COLO829 (cell line): ENCODE results near the gene AADAT.
"Not testable (repeated sequence)": the region's sequence is repeated elsewhere in the genome, so short reads cannot be mapped to it uniquely, and the experiment has no call there.

Experiments used
- DNase-seq: peaks from one replicate; pipeline ENCODE4 v3.0.0; 2012; ENCODE audit warnings: low spot score

Gene AADAT

DNA sequence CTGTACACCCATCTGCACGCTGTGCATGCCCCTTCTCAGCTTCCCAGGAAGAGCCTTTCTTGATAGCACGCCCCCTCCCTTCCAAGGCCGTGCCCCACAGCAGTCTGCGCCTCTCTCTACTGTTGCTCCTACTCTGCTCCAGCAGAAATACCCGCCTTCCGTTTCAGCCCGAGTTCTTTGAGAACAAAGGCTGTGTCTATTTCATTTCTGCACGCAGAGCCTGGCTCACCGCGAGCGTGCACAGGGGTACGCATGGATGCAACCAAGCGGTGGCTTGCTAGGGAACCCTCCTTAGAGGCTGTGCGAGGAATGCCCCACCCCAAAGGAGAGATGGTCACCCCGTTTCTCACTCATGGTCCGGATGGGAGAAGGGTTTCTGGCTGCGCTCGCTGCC lies 485 bp downstream of the AADAT start:
- peak; percentile 60 for DNase-seq

DNA sequence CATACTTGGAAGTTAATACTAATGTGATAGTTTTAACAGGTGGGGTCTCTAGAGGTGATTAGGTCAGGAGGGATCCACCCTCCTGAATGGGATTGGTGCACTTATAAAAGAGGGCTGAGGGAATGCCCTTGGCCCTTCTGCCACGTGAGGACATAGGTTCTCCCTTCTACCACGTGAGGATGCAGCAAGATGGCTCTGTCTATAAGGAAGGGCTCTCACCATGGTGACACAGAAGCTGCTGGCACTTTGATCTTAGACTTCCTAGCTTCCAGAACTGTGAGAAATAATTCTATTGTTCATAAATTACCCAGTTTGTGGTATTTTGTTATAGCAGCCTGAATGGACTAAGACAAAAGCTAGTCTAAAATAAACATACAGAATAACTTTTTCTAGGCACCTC lies 1.0 kb downstream of the AADAT start:
- DNase-seq: no peak

DNA sequence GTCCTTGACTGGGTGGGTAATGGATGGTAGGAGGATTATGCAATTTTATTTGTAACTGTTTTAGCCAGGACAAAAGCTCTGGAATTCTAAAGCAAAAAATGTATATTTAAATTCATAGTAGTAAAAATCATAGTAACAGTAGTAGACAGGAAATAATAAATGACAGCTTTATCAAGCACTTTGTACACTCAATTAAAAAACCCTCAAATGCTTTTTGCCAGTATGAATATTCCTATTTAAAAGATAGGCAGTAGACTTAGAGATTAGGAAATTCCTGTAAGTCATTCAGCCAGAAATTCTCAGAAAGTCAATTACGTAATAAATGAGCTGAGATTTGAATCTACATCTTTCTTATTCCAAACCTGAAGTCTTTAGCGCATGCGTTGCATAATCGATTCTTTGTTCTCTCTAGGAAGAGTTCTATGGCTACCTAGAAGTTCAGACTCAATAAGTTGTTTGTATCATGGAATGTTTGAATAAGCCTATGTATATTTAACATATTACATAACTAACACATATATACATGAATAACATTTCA lies 2.5 kb downstream of the AADAT start:
- peak; percentile 46 for DNase-seq

DNA sequence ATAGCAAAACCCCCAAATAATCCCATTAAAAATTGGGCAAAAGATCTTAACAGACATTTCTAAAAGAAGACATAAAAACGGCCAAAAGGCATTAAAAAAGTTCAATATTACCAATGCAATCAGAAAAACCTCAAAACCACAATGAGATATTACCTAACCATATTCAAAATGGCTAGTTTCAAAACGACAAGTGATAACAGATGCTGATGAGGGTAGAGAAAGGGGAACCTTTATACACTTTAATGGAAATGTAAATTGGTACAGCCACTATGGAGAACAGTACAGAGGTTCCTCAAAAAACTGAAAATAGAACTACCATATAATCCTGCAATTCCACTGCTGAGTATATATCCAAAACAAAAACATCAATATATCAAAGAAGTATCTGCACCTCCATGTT lies 6.2 kb downstream of the AADAT start:
- no peak for DNase-seq

DNA sequence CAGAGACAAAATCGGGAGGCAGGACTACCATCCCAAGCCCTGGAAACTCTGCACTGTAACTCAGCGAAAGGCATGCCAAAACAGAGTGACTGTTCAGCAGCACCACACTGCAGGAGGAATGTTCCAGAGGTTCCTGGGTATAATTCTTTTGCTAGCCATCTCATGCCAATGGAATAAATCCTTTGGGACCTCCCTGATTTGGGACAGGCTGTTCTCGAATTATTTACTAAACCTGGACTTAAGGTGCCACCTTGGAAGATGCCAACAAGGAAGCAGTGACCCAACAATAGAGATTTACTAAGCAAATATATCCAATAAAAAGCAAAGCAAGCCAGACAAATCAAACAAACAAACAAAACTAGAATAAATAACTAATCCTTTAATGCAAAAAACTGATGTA lies 9.3 kb downstream of the AADAT start:
- no peak for DNase-seq

DNA sequence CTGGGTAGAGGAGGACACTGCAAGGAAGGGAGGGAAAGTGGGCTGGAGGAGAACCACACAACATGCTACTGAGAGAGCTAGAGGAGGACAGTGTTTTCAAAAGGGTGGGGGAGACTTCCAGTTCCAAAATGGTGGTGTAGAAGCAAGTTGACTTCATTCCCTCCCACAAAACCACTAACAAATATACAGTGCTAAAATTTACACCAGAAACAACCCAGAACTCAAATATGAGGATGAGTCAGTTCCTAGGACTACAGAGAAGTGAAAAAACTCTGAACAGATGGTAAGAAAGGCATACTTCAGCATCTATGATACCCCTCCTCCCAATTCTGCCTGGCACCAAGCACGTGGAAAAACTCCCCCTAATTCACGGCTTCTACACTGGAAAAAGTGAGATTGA lies 9.8 kb downstream of the AADAT start:
- DNase-seq: no peak

DNA sequence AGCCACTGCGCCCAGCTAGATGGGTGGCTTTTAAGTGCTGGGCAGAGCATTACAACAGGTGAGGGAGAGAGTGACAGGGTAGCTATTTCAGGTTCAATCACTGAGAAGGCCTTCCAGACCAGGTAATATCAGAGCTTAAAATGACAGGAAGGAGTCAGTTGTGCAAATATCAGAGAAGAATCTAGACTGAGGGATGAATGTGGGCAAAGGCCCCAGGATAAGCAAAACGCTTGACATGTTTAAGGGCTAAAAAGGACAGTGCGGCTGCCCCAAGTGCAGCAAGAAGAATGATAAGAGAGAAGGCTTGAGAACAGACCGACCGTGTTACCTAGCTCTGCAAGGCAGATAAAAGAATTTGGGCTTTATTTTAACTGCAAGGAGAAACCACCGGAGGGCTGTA lies 18.6 kb downstream of the AADAT start:
- DNase-seq: no peak

DNA sequence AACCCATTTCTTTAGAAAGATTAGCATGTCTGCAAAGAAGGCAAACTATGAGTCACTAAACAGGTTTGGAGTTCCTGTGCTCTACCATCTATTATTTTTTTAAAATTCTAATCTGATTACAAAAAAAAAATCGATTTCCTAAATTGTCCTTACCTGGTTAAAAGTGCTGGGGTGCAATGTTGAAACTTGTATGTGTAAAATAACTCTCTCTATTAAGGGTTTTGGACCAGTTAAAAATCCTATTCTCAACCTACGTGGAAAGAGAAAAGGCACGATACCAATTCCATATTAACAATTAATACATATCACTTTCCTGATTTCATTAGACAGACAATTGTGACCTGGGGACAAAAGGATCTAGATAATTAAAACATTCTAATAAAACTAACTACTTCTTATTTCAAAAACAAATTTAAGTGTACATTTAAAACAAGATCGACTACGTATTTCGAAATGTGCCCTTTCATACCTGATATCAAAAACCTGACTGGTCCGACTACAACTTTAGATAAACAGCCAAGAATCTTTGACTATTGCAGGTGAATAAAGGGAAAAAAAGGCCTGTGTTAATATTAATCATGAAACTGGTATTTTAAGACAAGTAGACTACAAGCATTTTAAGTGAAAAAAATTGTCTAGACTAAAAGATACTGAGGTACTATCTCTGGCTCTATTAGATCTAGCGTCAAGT lies 21.2 kb downstream of the AADAT start:
- no peak for DNase-seq

DNA sequence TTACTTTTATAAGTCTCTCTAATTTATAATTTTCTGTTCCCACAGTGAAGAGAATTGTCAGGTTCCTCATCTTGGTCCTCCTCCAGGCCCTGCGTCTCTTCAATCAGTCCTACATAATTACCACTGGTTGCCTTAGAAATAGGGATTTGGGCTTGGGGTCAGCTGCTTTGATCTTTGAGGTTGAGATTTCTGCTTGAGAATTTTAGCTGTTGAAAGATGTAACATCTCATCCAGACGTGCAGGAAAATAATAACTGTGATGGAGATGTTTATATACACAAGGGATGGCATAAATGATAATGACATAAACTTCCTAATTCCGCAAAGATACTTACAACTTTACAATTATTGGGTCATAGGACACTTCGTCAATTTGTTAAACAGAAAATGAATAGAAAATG lies 30.3 kb downstream of the AADAT start:
- no peak for DNase-seq

DNA sequence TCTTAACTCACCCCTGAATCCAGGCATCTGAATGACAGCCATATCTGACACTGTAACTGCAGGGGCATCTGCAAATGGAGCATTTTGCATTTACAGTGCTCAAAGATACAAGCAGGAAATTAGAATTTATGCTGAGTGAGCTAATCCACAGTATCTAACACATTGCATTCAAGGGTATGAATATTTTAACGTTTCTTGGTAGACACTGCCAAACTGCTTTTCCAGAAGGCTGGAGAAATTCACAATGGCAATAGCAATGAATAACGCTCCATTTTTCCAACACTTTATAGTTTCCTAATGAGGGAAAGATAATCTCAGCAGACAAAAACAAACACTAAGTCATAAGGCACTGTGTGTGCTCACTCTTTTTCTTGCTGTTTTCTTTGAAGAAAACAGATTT lies 30.9 kb downstream of the AADAT start:
- no peak for DNase-seq

DNA sequence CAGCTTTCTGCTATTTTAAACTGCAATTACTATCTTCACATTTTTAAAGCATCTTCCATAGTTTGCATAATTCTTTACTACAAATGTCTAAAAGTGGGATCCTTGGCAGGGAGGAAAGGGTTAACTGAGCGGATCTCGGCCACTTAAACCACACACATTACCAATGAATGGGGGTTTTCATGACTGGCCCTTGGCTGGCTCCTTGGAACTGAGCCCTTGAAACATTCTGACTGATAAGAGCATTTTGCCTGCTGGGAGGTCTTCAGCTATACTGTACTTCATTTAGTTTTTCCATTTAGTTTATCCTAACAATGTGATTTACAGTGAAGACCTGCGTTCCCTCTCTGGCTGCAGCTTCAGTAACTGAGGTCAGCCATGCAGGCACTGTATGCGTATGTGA lies 31.9 kb downstream of the AADAT start:
- peak; percentile 96 for DNase-seq

DNA sequence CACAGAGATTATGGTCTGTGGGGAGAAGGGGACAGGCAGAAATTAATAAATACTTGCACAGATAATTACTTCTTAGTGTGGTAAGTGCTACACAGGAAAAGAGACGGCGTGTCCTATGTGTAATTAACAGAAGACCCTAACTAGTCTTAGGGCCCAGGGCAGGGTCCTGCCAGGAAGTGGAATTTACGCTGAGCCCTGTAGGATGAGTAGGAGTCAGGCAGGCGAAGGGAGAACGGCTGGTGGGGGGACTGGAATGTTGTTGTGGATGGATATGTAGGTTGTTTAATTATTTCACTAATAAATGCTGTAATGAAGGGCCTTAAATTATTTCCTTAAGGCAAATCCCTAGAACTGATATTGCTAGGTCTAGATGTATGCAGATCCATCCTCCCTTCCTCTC lies 36.8 kb downstream of the AADAT start:
- DNase-seq: no peak

DNA sequence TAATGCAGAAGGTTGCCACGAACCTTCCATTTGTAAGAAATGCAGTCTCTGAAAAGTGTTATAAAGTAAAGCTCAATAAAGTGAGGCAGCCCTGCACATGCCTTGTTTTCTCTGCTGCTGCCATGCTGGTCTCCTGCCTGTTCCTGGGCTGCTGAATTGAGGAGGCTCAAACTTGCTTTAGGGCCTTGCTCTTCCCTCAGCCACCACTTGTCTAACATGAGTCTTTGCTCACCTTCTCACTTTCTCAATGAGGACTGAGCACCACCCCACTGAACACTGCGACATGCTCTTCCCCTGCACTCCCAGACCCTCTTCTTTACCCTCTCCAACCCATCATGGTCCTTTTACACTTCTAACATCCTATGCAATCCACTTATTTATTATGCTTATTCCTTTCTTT lies 38.4 kb downstream of the AADAT start:
- no peak for DNase-seq

DNA sequence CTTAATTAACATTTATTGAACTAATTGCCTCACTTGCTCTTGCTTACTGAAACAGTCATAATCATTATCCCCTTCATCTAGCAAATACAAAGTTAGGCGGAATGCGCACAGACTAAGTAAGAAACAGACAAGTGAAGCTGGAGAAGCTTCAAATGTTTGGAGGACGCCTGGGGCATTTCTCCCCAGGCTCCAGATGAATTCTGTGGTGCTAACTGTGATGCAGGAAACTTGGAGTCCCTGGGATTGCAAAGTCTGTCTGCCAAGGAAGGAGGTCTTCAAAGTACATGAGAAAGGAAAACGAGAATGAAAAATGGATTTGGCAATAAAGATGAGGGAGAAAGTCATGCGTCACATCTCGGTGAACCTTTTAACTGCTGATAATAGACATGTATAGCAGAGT lies 40.0 kb downstream of the AADAT start:
- no peak for DNase-seq

DNA sequence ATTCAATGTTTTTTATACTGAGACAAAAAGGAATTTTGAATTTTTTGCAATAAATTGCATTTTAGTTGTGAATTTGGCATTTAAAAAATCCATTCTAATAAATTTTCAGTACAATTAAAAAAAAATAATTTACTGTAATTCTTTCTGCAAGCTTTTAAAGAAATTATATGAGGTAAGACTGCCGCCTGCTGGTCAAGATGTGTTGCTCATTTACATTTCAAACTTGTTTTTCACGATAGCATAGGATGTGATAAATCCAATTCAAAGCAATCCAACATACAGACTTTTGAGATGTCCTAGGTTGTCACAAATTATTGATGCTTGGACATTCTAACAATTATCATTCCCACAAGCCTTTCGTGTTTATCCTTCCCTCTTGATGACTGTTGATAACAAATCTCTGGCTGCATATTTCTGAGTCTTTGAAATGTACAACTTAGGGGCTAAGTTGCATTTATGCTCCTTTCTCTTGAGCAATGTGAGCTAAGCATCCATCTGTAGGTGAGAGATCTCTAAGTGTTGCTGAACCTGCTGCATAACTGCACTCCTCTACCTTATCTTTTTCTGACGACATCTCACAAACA lies 41.9 kb downstream of the AADAT start:
- peak; percentile 67 for DNase-seq

DNA sequence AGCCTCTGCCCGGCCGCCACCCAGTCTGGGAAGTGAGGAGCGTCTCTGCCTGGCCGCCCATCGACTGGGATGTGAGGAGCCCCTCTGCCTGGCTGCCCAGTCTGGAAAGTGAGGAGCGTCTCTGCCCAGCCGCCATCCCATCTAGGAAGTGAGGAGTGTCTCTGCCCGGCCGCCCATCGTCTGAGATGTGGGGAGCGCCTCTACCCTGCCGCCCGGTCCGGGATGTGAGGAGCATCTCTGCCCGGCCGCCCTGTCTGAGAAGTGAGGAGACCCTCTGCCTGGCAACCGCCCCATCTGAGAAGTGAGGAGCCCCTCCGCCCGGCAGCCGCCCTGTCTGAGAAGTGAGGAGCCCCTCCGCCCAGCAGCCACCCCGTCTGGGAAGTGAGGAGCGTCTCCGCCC lies 43.6 kb downstream of the AADAT start:
- DNase-seq: not testable (repeated sequence)

DNA sequence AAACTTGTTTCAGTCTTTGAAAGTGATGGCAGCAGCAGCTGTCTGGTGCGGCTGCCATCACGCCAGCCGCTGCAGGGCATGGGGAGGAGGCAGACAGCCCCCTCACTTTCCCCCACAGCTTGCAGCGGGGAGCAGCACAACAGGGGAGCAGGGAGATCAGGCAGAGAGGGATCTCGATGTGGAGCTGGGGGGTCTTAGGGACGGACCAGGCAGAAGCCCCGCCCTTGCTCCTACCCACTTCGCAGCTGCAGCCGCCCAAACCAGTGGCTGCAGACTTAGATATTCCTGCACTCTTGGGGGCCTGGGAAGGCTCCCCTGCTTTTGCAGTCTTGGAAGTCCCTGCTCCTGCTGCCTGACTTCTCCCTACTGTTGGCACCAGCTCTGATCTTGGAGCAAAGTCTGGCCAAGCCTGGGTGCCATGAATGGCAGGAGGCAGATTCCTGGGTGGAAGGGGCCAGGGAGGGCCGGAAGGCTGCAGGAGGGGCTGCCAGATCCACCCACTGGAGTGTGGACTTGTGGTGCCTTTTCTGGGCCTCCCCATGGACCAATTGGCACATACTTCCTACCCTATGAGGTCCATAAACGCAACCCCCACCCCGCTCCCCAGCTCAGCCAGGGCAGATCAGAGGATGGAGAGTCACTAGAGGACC lies 49.6 kb downstream of the AADAT start:
- no peak for DNase-seq

DNA sequence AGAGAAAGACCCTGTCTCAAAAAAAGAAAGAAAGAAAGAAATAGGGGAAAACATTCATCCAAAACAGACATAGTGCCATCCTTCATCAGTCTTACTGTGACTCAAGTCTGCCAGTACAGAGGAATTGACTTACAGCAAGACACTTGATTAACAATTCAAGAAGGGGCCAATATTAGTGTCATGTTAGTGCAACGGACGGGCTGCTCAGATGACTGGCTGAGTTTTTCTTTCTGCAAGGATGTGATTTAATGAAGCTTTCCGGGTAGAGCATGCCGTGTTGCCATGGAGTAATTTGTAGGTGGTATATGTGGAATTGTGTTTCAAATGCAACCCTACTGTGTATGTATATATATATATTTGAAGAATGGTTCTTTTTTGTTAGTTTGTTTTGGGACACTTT lies 51.0 kb downstream of the AADAT start:
- no peak for DNase-seq

DNA sequence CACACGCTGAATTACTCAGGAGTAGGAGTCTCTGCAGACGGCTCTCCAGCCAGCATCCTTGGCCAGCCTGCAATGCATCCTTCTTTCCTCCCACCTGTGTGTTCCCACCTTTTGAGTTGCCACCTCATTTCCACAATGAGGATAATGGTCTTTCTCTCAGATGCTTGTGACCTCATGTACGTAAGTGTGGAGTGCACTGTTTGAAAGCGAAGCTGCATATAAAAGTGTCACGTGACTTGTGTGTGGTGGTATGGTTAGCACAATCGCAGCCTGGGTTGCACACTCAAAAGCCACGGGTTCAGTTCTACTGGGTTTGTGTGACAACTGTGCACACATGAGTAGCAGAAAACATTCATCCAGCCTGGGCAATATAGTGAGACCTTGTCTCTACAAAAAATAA lies 51.5 kb downstream of the AADAT start:
- DNase-seq: no peak

DNA sequence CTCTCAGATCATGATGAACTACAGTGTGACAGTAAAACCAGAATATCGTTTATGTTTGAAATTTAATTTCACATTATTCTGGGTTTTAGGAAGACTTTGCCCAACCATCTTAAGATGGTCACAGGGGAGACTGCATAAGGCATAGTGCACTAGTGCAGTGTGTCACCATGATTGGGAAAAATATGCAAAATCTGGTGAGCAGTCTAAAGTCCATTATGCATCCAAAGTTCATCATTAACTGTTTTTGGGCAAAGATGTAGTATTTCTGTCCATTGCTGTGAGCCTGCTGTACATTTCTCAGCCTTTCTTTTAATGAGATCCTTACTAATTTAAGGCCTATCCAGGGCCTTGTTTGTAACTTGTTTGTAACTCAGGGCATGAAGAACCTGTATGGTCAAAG lies 52.3 kb downstream of the AADAT start:
- no peak for DNase-seq

DNA sequence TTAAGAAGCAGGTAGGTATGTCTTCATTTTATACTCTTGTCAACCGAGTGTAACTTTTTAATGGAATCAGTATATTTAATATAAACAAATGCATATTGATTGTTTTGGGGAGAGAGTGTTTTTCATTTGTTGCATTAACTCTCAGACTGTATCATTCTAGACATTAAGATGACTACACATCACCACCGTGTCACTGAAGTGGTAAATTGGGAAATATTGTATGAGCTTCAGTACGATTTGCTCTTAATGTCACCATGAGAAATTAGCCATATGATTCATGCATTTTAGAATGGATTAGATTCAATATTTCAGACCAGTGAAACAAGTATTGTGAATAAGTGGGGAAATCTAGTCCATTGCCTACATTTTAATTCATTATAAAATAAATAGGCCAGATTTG lies 53.9 kb downstream of the AADAT start:
- DNase-seq: no peak

DNA sequence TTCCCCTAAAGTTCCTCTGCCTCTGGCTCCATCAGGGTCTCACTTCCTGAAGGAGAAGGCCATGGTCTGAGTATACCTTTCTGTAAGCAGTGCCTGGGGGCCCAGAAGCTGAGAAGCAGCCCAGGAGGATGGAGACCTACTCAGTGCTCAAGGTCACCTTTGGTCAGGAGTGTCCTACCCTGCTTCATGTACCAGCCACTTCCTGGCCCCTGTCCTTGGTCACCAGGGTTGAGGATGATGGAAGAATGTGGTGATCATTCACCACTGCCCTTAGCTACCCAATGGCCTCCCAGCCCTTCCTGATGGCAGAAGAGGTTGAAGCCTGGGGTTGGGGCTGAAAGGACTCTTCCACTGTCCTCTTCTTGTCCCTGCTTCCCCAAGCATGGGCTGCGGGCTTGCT lies 54.5 kb downstream of the AADAT start:
- DNase-seq: no peak

DNA sequence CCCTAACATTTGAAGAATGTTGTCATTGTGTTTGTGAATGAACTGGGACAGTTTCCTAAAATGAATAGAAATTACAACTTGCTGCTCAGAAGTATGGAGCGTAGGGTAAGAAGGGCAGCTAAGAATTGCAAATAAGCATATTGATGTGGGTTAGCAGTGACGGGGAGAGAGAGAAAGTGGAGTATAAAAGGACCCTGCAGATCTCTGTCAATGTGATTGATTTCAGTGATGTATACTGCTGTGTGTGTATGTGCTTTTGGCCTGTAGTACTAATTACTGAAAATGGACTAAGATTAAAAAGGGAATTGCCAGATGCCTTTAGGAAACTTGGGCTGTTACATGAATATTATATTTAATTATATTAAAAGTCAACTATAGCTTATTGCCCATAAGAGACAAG lies 55.8 kb downstream of the AADAT start:
- DNase-seq: no peak

DNA sequence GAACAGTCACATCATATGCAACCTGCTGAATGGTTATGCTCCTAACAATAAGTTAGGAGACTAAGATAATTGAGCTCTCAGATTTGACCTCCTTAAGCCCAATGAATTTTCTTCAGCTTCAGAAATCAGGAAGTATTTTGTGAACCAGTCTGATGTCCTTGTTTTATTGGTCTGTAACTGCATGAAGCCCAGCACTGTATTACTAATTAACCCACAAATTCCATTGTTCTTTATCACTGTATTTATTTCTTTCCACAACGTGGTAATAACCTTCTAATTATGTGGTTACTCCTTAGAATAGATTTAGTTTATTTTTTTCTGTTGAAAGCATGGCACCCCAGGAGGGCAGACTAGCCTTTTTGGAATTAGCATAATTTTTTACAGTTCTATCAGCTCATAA lies 59.6 kb downstream of the AADAT start:
- no peak for DNase-seq
